Skeletal muscle tissue (tissue), 4 donors: ENCODE results near the gene HOXA11. TPM values are rescaled to one million over a fixed set of nuclear protein-coding genes. Genes with fewer than 3 reads are reported as not detected.
A peak's percentile ranks its signal among the peaks of the same experiment; 100 is the strongest.

ENCODE experiments used
- H3K27ac ChIP-seq: one replicate; pipeline ENCODE4 v1.7.0; 2013; ENCODE audit warnings: mild to moderate bottlenecking, low read depth, low read length, inconsistent platforms
- H3K27me3 ChIP-seq, 3 donors: one replicate each; pipeline ENCODE4 v1.7.0; 2013; ENCODE audit warnings: low read length in 3 of 3; ENCODE audit not compliant: control insufficient read depth in 3 of 3, insufficient read depth in 3 of 3
- H3K36me3 ChIP-seq, 3 donors: one replicate each; pipeline ENCODE4 v1.7.0; 2013; ENCODE audit warnings: low read length in 3 of 3; ENCODE audit not compliant: control insufficient read depth in 3 of 3, insufficient read depth in 3 of 3
- H3K4me1 ChIP-seq, 3 donors: one replicate each; pipeline ENCODE4 v1.7.0; 2013; ENCODE audit warnings: low read length in 3 of 3, mild to moderate bottlenecking in 3 of 3; ENCODE audit not compliant: control insufficient read depth in 3 of 3, insufficient read depth in 3 of 3
- H3K4me3 ChIP-seq, 3 donors: one replicate each; pipeline ENCODE4 v1.7.0; 2013; ENCODE audit warnings: low read length in 3 of 3
- H3K9ac ChIP-seq, 3 donors: one replicate each; pipeline ENCODE4 v1.7.0; 2013; ENCODE audit warnings: low read length in 3 of 3, mild to moderate bottlenecking in 3 of 3, moderate library complexity in 2 of 3, low read depth in 1 of 3
- H3K9me3 ChIP-seq, 3 donors: one replicate each; pipeline ENCODE4 v1.7.0; 2013; ENCODE audit warnings: low read length in 3 of 3; ENCODE audit not compliant: control insufficient read depth in 3 of 3
- total RNA-seq: library from RNA; depleted of rRNA; stranded (reverse); fragments of >200 nt; gene quantifications from one replicate; pipeline ENCODE4 v1.2.3, GENCODE V29; 2014
- donor health status: Osteomylitis.

The HOXA11 gene
- total RNA-seq, 1 donor from 2014 or later: 2.1 TPM

DNA sequence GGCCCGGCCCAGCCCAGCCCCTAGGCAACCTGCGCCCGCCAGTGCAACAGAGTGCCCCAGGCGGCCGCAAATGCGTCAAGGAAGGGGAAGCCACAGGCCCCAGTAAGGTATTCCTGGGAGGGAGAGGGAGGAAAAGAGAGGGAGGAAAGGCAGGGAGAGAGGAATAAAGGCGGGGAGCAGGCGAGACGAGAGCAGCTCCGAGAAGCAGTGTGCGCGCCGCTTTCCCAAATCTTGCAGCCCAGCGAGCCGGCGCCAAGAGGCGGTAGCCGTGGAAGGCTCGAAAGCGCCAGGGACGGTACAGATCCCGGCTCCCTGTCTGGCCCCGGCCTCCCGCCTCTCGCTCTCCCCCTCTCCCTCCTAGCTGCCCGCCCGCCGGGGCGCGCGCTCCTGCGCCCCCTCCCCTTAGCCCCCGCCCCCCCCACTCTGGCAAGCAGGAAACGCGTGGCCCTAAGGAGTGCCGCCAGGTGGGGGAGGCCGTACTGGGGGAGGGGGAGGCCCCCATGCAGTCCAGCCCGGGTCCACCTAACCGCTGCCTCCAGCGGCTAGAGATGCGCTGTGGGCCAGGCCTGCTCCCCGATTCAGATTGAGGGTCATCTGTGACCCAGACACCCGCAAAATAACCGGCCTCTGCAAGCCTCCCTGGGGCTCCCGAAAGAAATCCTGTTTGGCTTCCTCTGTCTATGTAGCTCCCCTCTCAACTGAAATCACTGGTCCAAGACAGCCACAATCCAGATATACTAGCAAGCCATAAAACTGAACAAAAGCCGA lies 15.2 kb downstream of the HOXA11 start:
- H3K4me3 ChIP-seq: peak overlapping the region; percentile 80 to 93 (median 92)
- peaks cover 40 to 57% (median 41%) of the 10 kb centered on the region in 3 donors for H3K4me1 ChIP-seq
- H3K27me3 ChIP-seq: peaks cover 5 to 8% (median 6%) of the 10 kb centered on the region in 3 donors
- H3K9me3 ChIP-seq: no peaks in the 10 kb centered on the region
- peak overlapping the region; percentile 89 to 97 (median 93) for H3K9ac ChIP-seq
- H3K36me3 ChIP-seq: no peaks in the 10 kb centered on the region
- H3K27ac ChIP-seq: peak overlapping the region; percentile 92

DNA sequence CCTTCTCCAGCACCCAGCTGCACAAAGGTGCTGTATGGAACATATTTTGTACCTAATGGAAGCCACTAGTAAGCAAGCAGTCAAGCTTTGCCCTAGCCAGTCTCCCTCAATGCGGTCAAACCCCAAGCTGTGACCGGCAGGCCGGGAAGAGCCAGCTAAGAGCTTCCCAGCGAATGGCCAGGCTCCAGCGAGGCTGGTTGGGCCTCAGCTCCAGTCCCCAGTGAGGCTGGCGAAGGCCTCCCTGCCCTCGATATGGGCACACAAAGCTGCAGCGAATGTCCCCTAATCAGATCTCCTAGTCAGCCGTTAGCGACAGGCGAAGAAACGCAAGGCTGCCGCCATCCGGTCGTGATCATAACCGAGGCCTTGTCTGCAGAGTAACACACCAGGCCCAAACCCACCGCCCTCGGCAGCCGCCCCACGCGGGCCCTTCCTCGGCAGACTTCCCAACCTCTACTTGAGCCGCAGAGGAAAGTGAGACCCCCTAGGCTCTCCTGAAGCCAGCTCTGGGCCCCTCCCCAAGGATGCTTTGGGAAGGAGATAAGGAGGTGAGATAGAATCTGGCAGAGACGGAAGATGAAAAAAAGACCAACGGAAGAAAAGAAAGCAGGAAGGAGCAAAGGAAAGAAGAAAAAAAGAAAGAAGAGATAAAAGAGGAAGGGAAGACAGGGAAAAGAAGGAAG lies 16.6 kb downstream of the HOXA11 start:
- Histone ChIP-seq H3K27ac (peak overlapping the region; percentile 92), H3K4me1 (peaks cover 45 to 68% (median 49%) of the 10 kb centered on the region in 3 donors), H3K9me3 (no peaks in the 10 kb centered on the region), H3K4me3 (peak overlapping the region; percentile 90 to 93 (median 92)), H3K27me3 (peaks cover 3 to 4% (median 3%) of the 10 kb centered on the region in 3 donors), H3K9ac (peak overlapping the region; percentile 89 to 97 (median 93)), H3K36me3 (peaks cover 0 to 3% (median 0%) of the 10 kb centered on the region in 3 donors)

DNA sequence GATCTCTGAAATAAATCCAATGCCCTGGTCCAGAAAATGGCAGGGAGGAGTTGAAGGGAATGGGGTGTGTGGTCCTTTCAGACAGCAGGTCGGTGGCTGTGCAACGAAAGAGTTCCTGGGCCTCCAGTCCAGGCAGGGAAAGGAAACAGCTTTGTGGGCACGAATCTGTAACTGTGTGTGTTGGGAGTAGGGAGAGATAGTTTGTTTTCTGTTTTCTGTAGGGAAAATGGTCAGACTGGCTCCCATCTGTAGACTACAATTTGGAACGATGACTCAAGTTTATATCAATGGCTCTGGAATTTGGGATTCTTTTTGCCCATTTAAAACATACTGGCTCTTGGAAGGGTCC lies 17.1 kb downstream of the HOXA11 start:
- peaks cover 3 to 4% (median 3%) of the 10 kb centered on the region in 3 donors for H3K27me3 ChIP-seq
- peak overlapping the region; percentile 89 to 97 (median 93) for H3K9ac ChIP-seq
- H3K27ac ChIP-seq: peak overlapping the region; percentile 92
- peaks cover 50 to 70% (median 50%) of the 10 kb centered on the region in 3 donors for H3K4me1 ChIP-seq
- peak overlapping the region; percentile 90 to 93 (median 92) for H3K4me3 ChIP-seq
- H3K36me3 ChIP-seq: peaks cover 0 to 6% (median 0%) of the 10 kb centered on the region in 3 donors
- H3K9me3 ChIP-seq: no peaks in the 10 kb centered on the region

DNA sequence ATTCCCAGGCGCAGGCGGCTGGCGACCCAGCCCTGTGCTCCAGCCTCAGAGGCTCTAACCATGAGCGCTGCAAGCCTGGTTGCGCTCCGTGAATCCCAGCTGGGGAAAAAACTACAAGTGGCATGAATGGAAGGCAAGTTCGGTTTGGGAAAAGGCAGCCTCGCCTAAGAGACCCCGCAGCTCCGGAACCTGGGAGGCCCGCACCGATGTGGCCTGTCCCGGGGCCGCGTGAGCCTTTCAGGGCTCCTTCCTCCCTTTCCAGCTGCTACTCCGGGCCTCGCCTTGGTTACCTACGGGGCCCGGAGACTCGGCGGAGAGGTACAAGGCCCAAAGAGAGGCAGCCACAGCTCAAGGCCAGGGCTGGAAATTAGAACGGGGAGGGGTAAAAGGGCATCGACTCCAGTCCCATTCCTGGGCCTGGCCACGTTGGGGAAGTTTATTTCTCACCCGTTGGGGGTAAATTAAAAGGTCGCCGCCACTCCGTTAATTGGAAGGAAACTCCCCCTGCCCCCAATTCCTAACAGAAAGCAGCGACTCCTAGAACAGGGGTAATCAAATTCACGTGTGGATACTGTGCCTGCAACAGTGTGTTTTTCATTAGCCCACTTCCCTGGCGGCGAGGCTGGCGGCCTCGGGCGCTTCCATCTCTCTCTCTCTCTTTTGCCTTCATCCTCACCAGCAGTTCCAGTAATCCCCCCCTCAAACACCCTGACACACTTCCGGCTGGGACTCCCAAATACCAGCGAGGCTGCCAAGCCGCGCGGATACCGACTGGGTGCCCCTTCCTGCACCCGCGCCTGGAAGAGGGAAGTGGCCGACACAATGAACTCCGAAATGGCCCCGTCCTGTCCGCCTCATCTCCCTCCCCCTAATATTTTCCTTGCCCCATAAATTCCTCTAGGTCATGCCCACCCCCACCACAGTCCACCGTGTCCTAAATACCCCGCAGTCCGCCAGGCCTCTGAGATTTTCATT lies 18.2 kb downstream of the HOXA11 start:
- Histone ChIP-seq H3K9ac (peak overlapping the region; percentile 89 to 97 (median 93)), H3K4me1 (peaks cover 41 to 64% (median 42%) of the 10 kb centered on the region in 3 donors), H3K9me3 (no peaks in the 10 kb centered on the region), H3K27ac (peak overlapping the region; percentile 92), H3K27me3 (peaks cover 3 to 4% (median 3%) of the 10 kb centered on the region in 3 donors), H3K4me3 (peak overlapping the region; percentile 90 to 93 (median 92)), H3K36me3 (peaks cover 0 to 6% (median 0%) of the 10 kb centered on the region in 3 donors)

DNA sequence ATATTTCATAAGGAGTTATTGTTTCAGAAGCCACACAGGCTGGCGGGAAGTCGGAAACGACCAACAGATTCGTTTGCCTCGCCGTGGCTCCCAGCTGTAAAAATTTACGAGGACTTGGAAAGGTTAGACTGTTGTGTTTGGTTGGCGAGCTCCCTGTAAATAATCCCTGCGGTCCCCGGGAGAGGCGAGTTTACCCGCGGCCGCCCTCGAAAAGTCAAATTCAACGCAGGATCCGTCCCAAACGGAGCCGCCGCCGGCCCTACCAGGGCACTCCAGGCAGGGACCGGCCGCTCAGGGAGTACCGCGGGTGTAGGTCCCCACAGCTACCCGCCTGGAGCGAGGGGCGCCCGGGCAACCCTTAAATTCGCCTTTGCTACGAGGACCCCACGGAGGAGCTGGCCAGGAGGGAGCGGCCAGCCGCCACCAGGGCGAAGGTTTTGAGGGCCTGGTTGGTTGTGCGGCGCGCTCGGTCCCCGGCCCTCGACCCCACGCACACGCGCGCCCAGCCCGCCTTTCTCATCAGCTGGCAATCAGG lies 19.0 kb downstream of the HOXA11 start:
- H3K4me1 ChIP-seq: peaks cover 39 to 61% (median 40%) of the 10 kb centered on the region in 3 donors
- H3K27ac ChIP-seq: peak overlapping the region; percentile 92
- peaks cover 0 to 3% (median 3%) of the 10 kb centered on the region in 3 donors for H3K27me3 ChIP-seq
- no peaks in the 10 kb centered on the region for H3K9me3 ChIP-seq
- H3K4me3 ChIP-seq: peak overlapping the region; percentile 90 to 93 (median 92)
- H3K9ac ChIP-seq: peak overlapping the region; percentile 89 to 97 (median 93)
- H3K36me3 ChIP-seq: peaks cover 0 to 6% (median 0%) of the 10 kb centered on the region in 3 donors

DNA sequence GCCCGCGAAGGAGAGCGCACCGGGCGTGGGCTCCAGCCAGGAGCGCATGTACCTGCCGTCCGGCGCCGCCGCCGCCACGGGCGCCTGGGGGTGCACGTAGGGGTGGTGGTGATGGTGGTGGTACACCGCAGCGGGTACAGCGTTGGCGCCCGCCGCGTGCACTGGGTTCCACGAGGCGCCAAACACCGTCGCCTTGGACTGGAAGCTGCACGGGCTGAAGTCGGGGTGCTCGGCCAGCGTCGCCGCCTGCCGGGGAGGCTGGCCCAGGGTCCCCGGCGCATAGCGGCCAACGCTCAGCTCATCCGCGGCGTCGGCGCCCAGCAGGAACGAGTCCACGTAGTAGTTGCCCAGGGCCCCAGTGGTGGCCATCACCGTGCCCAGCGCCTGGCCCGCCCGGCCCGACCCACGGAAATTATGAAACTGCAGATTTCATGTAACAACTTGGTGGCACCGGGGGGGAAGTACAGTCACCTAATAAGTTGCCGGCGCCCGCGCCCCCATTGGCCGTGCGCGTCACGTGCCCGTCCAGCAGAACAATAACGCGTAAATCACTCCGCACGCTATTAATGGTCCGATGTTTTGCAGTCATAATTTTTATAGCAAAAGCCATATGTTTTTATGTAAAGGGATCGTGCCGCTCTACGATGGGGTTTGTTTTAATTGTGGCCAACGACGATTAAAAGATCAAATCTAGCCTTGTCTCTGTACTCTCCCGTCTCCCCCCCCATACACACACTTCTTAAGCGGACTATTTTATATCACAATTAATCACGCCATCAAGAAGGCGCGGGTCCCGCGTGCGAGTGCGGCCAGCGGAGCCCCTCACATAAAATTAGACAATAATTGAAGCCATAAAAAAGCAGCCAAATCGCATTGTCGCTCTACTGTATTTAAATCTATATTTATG lies 19.7 kb downstream of the HOXA11 start, which contains the start of gene HOXA9:
HOXA9 (minus strand) TSS at position 449 of the 907 bp plus-strand sequence; CDS start at position 369, 80 bp downstream.
- H3K9ac ChIP-seq: peak within 1 kb of the TSS; percentile 89 to 97 (median 93)
- peaks cover 0 to 6% (median 0%) of the 10 kb centered on the region in 3 donors for H3K36me3 ChIP-seq
- H3K4me3 ChIP-seq: peak within 1 kb of the TSS; percentile 90 to 93 (median 92)
- no peaks in the 10 kb centered on the region for H3K9me3 ChIP-seq
- peaks cover 37 to 65% (median 43%) of the 10 kb centered on the region in 3 donors for H3K4me1 ChIP-seq
- H3K27ac ChIP-seq: peak within 1 kb of the TSS; percentile 92
- peaks cover 0 to 3% (median 3%) of the 10 kb centered on the region in 3 donors for H3K27me3 ChIP-seq

DNA sequence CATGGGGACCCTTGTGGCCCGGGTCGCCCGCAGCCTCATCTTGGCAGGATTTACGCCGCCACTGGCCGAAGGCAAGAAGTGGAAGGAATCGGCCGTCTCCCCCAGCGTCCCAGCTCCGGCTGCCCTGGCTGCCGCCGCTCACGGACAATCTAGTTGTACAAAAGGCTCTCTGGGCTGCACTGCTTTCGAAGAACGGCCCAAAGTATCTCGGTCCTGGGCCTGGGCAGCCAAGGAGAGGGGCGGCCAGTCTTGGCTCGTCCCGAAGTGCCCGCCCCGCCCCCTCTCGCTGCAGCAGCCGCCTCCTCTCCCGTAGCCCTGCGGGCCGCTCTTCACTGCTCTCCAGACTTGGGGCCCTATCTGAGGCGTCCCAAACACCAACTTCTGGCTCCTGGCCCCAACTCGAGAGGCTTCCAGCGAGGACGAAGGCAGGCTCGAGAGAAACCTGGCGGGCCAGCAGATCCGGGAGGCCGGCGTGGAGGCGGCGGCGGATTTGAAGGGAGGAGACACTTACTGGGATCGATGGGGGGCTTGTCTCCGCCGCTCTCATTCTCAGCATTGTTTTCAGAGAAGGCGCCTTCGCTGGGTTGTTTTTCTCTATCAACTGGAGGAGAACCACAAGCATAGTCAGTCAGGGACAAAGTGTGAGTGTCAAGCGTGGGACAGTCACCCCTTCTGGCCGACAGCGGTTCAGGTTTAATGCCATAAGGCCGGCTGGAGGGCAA lies 20.5 kb downstream of the HOXA11 start:
- H3K9ac ChIP-seq: peak overlapping the region; percentile 67 to 97 (median 89)
- peak overlapping the region; percentile 92 for H3K27ac ChIP-seq
- H3K4me1 ChIP-seq: peaks cover 35 to 65% (median 47%) of the 10 kb centered on the region in 3 donors

DNA sequence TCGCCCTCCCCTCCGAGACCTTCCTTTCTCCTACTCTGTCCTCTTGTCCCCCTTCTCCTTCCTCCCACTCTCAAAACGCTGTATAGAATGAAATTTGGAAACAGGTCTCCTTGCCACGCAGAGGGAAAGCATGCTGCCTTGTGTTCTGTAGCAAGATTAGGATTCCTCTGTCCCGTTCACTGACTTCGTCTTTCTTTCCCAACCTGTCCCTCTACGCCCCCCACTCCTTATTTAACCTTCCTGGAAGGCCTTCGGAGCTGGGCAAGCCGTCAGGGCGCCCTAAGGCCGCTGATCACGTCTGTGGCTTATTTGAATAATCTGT lies 21.0 kb downstream of the HOXA11 start:
- Histone ChIP-seq H3K27me3 (peaks cover 0 to 3% (median 3%) of the 10 kb centered on the region in 3 donors), H3K4me3 (peak overlapping the region; percentile 90 to 93 (median 92)), H3K9ac (peak overlapping the region; percentile 67 to 97 (median 89)), H3K36me3 (peaks cover 0 to 6% (median 0%) of the 10 kb centered on the region in 3 donors), H3K27ac (peak overlapping the region; percentile 92), H3K4me1 (peaks cover 35 to 61% (median 46%) of the 10 kb centered on the region in 3 donors), H3K9me3 (no peaks in the 10 kb centered on the region)

More for the DNA sequence above, 20.5 kb downstream of the HOXA11 start:
- Histone ChIP-seq H3K36me3 (peaks cover 0 to 6% (median 0%) of the 10 kb centered on the region in 3 donors), H3K9me3 (no peaks in the 10 kb centered on the region), H3K27me3 (peaks cover 0 to 3% (median 3%) of the 10 kb centered on the region in 3 donors), H3K4me3 (peak overlapping the region; percentile 90 to 93 (median 92))
